Liver (tissue), 3 donors: Measurements from ENCODE around the gene ZC3H13.

ENCODE experiments used
- EGR1 ChIP-seq, 2 donors: IDR thresholded peaks; 2 replicates each; pipeline ENCODE4 v1.6.1; 2016 to 2018; ENCODE audit warnings: antibody characterized with exemption in 2 of 2, low read depth in 2 of 2
- GABPA ChIP-seq, 2 donors: IDR thresholded peaks in 1 of 2; conservative IDR thresholded peaks in 1 of 2; 2 replicates each; pipeline ENCODE4 v1.6.1; 2016; ENCODE audit warnings: antibody characterized with exemption in 2 of 2, mild to moderate bottlenecking in 1 of 2, moderate library complexity in 1 of 2
- HNF4A ChIP-seq, 2 donors: conservative IDR thresholded peaks; 2 replicates each; pipeline ENCODE4 v1.6.1; 2016; ENCODE audit warnings: antibody characterized with exemption in 2 of 2, mild to moderate bottlenecking in 2 of 2
- MAX ChIP-seq: IDR thresholded peaks from 2 replicates; pipeline ENCODE4 v1.6.1; 2016; ENCODE audit warnings: antibody characterized with exemption
- RAD21 ChIP-seq, 2 donors: IDR thresholded peaks; 2 replicates each; pipeline ENCODE4 v1.6.1; 2016; ENCODE audit warnings: antibody characterized with exemption in 2 of 2, mild to moderate bottlenecking in 2 of 2
- SP1 ChIP-seq: IDR thresholded peaks from 2 replicates; pipeline ENCODE4 v1.6.1; 2018; ENCODE audit warnings: antibody characterized with exemption, mild to moderate bottlenecking
- TAF1 ChIP-seq: conservative IDR thresholded peaks from 2 replicates; pipeline ENCODE4 v1.6.1; 2016; ENCODE audit warnings: antibody characterized with exemption, mild to moderate bottlenecking
- YY1 ChIP-seq: IDR thresholded peaks from 2 replicates; pipeline ENCODE4 v1.6.1; 2016; ENCODE audit warnings: antibody characterized with exemption, mild to moderate bottlenecking
- ZBTB33 ChIP-seq: IDR thresholded peaks from 2 replicates; pipeline ENCODE4 v1.6.1; 2016; ENCODE audit warnings: antibody characterized with exemption
- TF ChIP-seq, protein P1 (sequence below): fragments of 150-350 bp; IDR thresholded peaks from 2 replicates; pipeline ENCODE4 v1.5.1; 2017; ENCODE audit warnings: improper control_type of control experiment, low read depth, low read length; ENCODE audit not compliant: missing input control
- TF ChIP-seq, protein P2 (sequence below): IDR thresholded peaks from 2 replicates; pipeline ENCODE4 v1.6.1; 2016; ENCODE audit warnings: antibody characterized with exemption
- TF ChIP-seq, protein P3 (sequence below): IDR thresholded peaks from 2 replicates; pipeline ENCODE4 v1.6.1; 2016; ENCODE audit warnings: antibody characterized with exemption, mild to moderate bottlenecking
- donor health status: healthy.
- donor health status: healthy.

- TF ChIP-seq HNF4A (conservative IDR thresholded peaks at IDR 0.05) (no peak), YY1 (no peak), GABPA (IDR thresholded peaks at IDR 0.05 in 1 of 2, conservative IDR thresholded peaks at IDR 0.05 in 1 of 2) (no peak), TAF1 (no peak), SP1 (no peak), ZBTB33 (no peak), RAD21 (IDR thresholded peaks at IDR 0.05) (no peak), EGR1 (IDR thresholded peaks at IDR 0.05; ENCODE audit: low read depth in 2 of 2) (no peak), MAX (no peak)
- TF ChIP-seq, protein P1, sequence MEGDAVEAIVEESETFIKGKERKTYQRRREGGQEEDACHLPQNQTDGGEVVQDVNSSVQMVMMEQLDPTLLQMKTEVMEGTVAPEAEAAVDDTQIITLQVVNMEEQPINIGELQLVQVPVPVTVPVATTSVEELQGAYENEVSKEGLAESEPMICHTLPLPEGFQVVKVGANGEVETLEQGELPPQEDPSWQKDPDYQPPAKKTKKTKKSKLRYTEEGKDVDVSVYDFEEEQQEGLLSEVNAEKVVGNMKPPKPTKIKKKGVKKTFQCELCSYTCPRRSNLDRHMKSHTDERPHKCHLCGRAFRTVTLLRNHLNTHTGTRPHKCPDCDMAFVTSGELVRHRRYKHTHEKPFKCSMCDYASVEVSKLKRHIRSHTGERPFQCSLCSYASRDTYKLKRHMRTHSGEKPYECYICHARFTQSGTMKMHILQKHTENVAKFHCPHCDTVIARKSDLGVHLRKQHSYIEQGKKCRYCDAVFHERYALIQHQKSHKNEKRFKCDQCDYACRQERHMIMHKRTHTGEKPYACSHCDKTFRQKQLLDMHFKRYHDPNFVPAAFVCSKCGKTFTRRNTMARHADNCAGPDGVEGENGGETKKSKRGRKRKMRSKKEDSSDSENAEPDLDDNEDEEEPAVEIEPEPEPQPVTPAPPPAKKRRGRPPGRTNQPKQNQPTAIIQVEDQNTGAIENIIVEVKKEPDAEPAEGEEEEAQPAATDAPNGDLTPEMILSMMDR = no peak
- TF ChIP-seq, protein P2, sequence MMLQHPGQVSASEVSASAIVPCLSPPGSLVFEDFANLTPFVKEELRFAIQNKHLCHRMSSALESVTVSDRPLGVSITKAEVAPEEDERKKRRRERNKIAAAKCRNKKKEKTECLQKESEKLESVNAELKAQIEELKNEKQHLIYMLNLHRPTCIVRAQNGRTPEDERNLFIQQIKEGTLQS = no peak
- TF ChIP-seq, protein P3, sequence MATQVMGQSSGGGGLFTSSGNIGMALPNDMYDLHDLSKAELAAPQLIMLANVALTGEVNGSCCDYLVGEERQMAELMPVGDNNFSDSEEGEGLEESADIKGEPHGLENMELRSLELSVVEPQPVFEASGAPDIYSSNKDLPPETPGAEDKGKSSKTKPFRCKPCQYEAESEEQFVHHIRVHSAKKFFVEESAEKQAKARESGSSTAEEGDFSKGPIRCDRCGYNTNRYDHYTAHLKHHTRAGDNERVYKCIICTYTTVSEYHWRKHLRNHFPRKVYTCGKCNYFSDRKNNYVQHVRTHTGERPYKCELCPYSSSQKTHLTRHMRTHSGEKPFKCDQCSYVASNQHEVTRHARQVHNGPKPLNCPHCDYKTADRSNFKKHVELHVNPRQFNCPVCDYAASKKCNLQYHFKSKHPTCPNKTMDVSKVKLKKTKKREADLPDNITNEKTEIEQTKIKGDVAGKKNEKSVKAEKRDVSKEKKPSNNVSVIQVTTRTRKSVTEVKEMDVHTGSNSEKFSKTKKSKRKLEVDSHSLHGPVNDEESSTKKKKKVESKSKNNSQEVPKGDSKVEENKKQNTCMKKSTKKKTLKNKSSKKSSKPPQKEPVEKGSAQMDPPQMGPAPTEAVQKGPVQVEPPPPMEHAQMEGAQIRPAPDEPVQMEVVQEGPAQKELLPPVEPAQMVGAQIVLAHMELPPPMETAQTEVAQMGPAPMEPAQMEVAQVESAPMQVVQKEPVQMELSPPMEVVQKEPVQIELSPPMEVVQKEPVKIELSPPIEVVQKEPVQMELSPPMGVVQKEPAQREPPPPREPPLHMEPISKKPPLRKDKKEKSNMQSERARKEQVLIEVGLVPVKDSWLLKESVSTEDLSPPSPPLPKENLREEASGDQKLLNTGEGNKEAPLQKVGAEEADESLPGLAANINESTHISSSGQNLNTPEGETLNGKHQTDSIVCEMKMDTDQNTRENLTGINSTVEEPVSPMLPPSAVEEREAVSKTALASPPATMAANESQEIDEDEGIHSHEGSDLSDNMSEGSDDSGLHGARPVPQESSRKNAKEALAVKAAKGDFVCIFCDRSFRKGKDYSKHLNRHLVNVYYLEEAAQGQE = no peak
Observed at GRCh38 chr13:46041419-46041839, 11.1 kb downstream of the ZC3H13 start.
